Breast epithelium (tissue), 3 donors: ENCODE measurements around the gene CCL24.

Experiments
- POLR2A ChIP-seq: fragments of 450-650 bp; IDR thresholded peaks from one replicate; pipeline ENCODE4 v1.6.1; 2016; ENCODE audit warnings: antibody characterized with exemption, mild to moderate bottlenecking, moderate library complexity
- POLR2AphosphoS5 ChIP-seq, 3 donors: sonication (generic); formaldehyde crosslinking; IDR thresholded peaks; one replicate each; pipeline ENCODE4 v1.6.1; 2017; ENCODE audit warnings: antibody characterized with exemption in 3 of 3
- TF ChIP-seq, protein P1 (sequence below), 3 donors: fragments of 450-650 bp; IDR thresholded peaks; one replicate each; pipeline ENCODE4 v1.5.1; 2016 to 2017; ENCODE audit warnings: antibody characterized with exemption in 3 of 3, mild to moderate bottlenecking in 3 of 3, moderate library complexity in 3 of 3

DNA sequence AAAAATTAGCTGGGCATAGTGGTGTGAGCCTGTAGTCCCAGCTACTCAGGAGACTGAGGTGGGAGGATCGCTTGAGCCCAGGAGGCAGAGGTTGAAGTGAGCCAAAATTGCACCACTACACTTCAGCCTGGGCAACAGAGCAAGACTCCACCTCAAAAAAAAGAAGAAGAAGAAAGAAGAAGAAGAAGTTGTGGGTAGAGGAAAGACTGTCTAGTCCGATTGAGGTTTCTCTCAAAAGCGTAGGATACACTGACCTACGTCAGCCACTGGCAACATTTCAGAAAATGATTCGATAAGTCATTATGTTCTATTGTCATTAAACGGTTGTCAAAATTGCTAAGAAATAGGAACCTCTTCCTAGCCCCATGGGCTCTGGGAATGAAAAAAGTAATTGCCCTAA is 42.9 kb upstream of the CCL24 start:
- TF ChIP-seq, protein P1, sequence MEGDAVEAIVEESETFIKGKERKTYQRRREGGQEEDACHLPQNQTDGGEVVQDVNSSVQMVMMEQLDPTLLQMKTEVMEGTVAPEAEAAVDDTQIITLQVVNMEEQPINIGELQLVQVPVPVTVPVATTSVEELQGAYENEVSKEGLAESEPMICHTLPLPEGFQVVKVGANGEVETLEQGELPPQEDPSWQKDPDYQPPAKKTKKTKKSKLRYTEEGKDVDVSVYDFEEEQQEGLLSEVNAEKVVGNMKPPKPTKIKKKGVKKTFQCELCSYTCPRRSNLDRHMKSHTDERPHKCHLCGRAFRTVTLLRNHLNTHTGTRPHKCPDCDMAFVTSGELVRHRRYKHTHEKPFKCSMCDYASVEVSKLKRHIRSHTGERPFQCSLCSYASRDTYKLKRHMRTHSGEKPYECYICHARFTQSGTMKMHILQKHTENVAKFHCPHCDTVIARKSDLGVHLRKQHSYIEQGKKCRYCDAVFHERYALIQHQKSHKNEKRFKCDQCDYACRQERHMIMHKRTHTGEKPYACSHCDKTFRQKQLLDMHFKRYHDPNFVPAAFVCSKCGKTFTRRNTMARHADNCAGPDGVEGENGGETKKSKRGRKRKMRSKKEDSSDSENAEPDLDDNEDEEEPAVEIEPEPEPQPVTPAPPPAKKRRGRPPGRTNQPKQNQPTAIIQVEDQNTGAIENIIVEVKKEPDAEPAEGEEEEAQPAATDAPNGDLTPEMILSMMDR (IDR thresholded peaks at IDR 0.05) = no peak
- no peak for TF ChIP-seq POLR2AphosphoS5 (IDR thresholded peaks at IDR 0.05)
- no peak for TF ChIP-seq POLR2A
